IMR-90 (cell line): ENCODE measurements around the gene NTSR2. TPM values are rescaled to one million over a fixed set of nuclear protein-coding genes. Genes with fewer than 3 reads are reported as not detected.

ENCODE experiments used
- polyA plus RNA-seq, 3 experiments: library from polyadenylated mRNA; depleted of rRNA; stranded (reverse); fragments of >200 nt; gene quantifications; 2 replicates each; pipeline ENCODE4 v1.2.3, GENCODE V29; 2012; ENCODE audit warnings: low replicate concordance in 1 of 3
- total RNA-seq: library from RNA; depleted of rRNA; stranded (reverse); fragments of >200 nt; gene quantifications from 2 replicates; pipeline ENCODE4 v1.2.3, GENCODE V29; 2012; rRNA removed

NTSR2 gene
- total and polyA plus RNA-seq, 2 of the 4 experiments (the other 2 are of a cell fraction) = not detected

Other genes starting within 250 kb of the NTSR2 start
- 10.9 and 11.7 TPM in 2 replicates for gene E2F6, start 204.0 kb downstream of the NTSR2 start, total RNA-seq
- 7.2 and 8.2 TPM in 2 replicates for gene E2F6, start 204.0 kb downstream of the NTSR2 start, polyA plus RNA-seq (2012; rRNA removed)
- gene GREB1, start 136.2 kb downstream of the NTSR2 start, total RNA-seq = not detected in 2 replicates
- gene GREB1, start 136.2 kb downstream of the NTSR2 start, polyA plus RNA-seq (2012; rRNA removed) = 0.05 TPM in 1 of 2 replicates, not detected in the other
- 21.3 and 21.7 TPM in 2 replicates for gene LPIN1, start 76.4 kb upstream of the NTSR2 start, total RNA-seq
- gene LPIN1, start 76.4 kb upstream of the NTSR2 start, polyA plus RNA-seq (2012; rRNA removed) = 24.4 and 25.1 TPM in 2 replicates